Dendritic cell treated with granulocyte-macrophage colony-stimulating factor and Interleukin-4, amounts not matched to agents 40 ng/mL and 50 ng/mL, for 4 days (primary cell): ENCODE data around the gene RNU4-1.
A peak's percentile ranks its signal among the peaks of the same experiment; 100 is the strongest.

Source experiments
- H3K27ac Mint-ChIP-seq: one replicate; pipeline ENCODE4 v1.8.0; 2022; ENCODE audit warnings: mild to moderate bottlenecking, mixed read lengths
- H3K27me3 Mint-ChIP-seq: one replicate; pipeline ENCODE4 v1.8.0; 2022; ENCODE audit warnings: mild to moderate bottlenecking, mixed read lengths
- H3K36me3 Mint-ChIP-seq: one replicate; pipeline ENCODE4 v1.8.0; 2022; ENCODE audit warnings: low read depth, mixed read lengths
- H3K4me1 Mint-ChIP-seq: one replicate; pipeline ENCODE4 v1.8.0; 2022; ENCODE audit warnings: low read depth, mixed read lengths
- H3K4me3 Mint-ChIP-seq: one replicate; pipeline ENCODE4 v1.8.0; 2022; ENCODE audit warnings: mild to moderate bottlenecking, moderate library complexity, mixed read lengths
- H3K9me3 Mint-ChIP-seq: one replicate; pipeline ENCODE4 v1.8.0; 2022; ENCODE audit warnings: mixed read lengths
- intact Hi-C: fragments of 100-400 bp; cut with micrococcal nuclease; formaldehyde crosslinking; loops from one replicate; pipeline ENCODE4 v1.15.0; 2022

The RNU4-1 gene

DNA sequence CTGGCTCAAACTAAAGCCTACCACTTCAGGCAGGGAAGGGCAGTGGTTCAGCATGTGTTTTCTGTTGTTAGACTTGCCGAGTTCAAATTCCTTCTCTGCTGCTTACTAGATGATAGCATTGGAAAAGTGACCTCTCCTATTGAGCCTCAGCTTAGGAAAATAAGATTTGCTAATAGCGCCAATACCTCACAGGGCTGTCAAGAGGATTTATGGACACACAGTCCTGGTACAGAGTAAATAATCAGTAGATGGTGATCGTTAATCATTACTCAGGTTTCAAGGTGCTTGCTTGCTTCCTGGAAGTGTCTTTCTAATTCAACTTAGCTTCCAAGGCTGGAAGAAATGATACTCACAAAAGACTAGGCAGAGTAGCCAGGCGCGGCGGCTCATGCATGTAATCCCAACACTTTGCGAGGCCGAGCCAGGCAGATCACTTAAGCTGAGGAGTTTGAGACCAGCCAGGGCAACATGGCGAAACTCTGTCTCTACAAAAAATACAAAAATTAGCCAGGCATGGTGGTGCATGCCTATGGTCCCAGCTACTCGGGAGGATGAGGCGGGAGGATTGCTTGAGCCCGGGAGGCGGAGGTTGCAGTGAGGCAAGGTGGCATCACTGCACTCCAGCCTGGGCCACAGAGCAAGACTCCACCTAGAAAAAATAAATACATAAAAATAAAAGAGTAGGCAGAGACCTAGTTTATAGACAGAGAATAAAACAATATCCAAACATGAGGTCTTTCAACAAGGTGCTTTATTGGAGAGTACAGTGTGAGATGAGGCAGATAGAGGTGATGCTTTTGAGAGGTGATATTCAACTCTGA is 28.6 kb upstream of the RNU4-1 start:
- Mint-ChIP-seq H3K27me3 (peaks cover 9% of the 10 kb centered on the region), H3K27ac (no peak overlapping the region), H3K36me3 (no peaks in the 10 kb centered on the region), H3K4me3 (no peak overlapping the region), H3K4me1 (peaks cover 25% of the 10 kb centered on the region), H3K9me3 (no peaks in the 10 kb centered on the region)
- intact Hi-C loops = loop anchor here (10.0 kb wide), 1 partner anchor 113 kb away; the partner anchor contains the start of gene COX6A1

DNA sequence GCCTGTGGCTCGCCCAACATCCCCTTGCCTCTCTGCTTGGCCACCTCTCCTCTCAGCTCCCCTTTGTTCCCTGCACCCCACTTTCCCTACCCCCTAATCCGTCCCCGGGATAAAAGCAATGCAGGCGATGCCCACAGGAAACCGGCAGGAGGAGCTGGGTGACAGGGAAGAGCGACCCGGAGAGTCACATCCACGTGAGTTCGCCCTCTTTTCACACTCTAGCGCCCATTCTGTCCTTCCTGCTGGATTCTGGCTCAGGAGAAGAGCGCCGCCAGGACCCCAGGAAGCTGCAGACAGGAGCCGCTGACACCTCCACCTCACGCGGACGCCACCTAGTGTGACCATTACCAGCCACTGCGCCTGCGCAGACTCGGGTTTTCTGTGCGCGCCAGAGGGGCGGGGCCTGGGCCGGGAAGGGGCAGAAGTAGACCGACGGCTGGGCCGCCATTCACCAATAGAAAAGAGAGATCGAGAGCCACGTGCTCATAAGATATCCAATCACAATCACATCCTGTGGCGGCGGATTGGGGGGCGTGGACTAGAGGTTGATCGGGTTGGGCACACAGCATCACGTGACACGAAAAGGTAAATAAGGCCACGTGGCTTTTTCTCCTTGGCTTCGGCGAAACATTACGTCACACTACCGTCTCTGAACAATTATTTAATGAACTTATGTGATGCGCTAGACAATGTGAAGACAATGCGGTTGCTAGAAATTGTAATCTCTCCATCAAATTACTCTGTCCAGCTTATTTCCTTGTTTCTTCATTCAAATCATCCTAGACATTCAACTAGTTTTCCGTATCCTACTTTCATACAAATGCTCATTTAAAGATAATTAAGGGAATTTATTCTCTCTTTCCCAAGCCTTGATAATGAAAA is 24.4 kb upstream of the RNU4-1 start:
- no peaks in the 10 kb centered on the region for H3K36me3 Mint-ChIP-seq
- H3K4me1 Mint-ChIP-seq = peaks cover 15% of the 10 kb centered on the region
- peaks cover 2% of the 10 kb centered on the region for H3K27me3 Mint-ChIP-seq
- peak overlapping the region; percentile 87 for H3K4me3 Mint-ChIP-seq
- intact Hi-C loops = loop anchor here (1.0 kb wide), 1 partner anchor 15 kb away; the partner anchor contains the start of gene SIRT4
- peak overlapping the region; percentile 88 for H3K27ac Mint-ChIP-seq
- H3K9me3 Mint-ChIP-seq = no peaks in the 10 kb centered on the region

DNA sequence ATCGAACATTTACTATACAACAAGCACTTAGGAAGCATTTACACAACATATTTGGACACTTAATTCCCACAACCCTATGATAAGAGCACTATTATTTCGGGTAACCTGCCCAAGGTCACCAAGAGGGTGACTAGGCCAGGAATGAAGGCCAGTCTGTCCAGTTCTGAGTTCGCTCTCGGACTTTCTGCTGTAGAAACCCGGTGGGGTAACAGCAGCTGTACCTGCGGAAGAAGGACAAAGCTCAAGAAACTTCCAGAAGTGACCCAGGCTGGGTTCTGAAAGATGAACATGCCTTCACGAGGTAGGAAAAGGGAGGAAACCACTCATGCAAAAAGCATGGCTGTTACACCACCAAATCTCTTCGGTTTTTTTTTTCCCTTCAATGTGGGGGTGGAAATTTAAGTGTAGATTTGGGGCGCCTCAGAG is 23.8 kb upstream of the RNU4-1 start:
- Mint-ChIP-seq H3K9me3 (no peaks in the 10 kb centered on the region), H3K4me3 (peak overlapping the region; percentile 87), H3K27me3 (peaks cover 2% of the 10 kb centered on the region), H3K36me3 (no peaks in the 10 kb centered on the region), H3K27ac (peak overlapping the region; percentile 88), H3K4me1 (peaks cover 15% of the 10 kb centered on the region)
- intact Hi-C loops = loop anchor here (1.0 kb wide), 1 partner anchor 15 kb away; the partner anchor contains the start of gene SIRT4

DNA sequence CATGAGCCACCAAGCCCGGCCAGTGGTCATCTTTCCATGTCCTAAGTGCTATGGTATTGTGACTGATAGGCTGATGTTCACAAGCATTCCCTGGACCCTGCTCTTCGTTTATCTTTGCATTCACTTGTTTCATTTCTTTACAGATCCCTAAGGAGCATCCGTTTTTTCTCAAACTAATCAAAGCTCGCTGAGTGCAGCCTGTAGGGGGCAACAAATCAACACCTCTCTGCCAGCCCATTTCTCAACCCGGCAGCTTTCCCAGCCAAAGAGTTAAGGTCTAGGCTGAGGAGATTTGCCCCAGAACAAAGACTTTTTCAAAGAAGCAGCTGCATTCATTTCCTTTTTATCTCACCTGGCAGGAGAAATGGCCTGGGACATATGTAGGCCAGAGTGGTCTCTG is 21.2 kb upstream of the RNU4-1 start:
- Mint-ChIP-seq H3K27me3 (no peaks in the 10 kb centered on the region), H3K4me3 (no peak overlapping the region)

DNA sequence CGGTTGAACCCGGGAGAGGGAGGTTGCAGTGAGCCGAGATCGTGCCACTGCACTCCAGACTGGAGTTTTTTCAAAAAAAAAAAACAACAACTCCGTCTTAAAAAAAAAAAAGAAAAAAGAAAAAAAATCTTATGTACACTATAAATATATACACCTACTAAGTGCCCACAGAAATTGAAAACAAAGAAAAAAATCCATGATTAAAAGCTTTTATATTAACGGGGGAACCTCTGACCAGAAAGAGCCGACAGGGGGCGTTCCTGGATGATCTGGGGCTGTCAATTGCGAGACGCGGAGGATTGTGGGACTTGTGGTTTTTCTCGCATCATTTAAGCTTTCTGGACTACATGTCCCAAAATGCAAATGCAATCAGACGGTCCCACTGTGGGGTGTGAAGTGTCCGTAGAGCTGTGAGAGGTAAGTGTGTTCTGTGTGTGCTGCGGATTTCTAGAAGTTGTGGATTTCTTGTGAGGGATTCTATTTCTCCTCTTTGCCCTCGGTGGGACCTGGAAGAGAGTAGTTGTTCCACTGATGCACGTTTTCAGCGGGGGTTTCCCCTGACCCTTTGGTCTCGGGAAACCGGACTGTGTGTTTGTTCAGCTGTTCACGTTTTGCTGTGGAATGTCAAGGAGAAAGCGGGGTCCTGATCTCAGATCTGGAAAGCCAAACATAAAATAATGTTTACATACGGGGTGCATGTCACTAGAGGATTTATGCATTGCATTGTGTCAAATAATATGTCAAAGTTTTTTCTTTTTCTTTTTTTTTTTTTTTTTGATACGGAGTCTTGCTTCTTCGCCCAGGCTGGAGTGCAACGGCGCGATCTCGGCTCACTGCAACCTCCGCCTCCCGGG is 9.2 kb upstream of the RNU4-1 start, which contains the start of gene SIRT4:
TSS of gene SIRT4 (plus strand) at position 360 of the 854 bp plus-strand sequence. CDS start 1,241 bp downstream, outside the sequence.
- intact Hi-C loops = loop anchor here (1.0 kb wide), 2 partner anchors 9 to 15 kb away; partner anchors contain the start of gene RNU4-1
- no peaks in the 10 kb centered on the region for H3K9me3 Mint-ChIP-seq

More for the DNA sequence above, 21.2 kb upstream of the RNU4-1 start:
- intact Hi-C loops = no loop called here
- H3K9me3 Mint-ChIP-seq = no peaks in the 10 kb centered on the region
- H3K4me1 Mint-ChIP-seq = peaks cover 15% of the 10 kb centered on the region
- H3K27ac Mint-ChIP-seq = no peak overlapping the region
- H3K36me3 Mint-ChIP-seq = no peaks in the 10 kb centered on the region

DNA sequence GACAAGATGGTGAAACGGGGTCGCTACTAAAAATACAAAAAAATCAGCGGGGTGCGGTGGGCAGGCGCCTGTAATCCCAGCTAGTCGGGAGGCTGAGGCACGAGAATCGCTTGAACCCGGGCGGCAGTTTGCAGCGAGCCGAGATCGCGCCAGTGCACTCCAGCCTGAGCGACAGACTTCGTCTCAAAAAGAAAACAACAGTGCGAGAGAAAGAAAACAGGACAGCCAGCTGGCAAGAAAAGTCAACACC is 701 bp downstream of the RNU4-1 start:
- no peaks in the 10 kb centered on the region for H3K4me1 Mint-ChIP-seq
- H3K9me3 Mint-ChIP-seq = no peaks in the 10 kb centered on the region
- H3K27me3 Mint-ChIP-seq = peaks cover 6% of the 10 kb centered on the region
- H3K27ac Mint-ChIP-seq = no peak overlapping the region
- H3K4me3 Mint-ChIP-seq = no peak overlapping the region
- intact Hi-C loops = no loop called here
- H3K36me3 Mint-ChIP-seq = no peaks in the 10 kb centered on the region

More for the DNA sequence above, 9.2 kb upstream of the RNU4-1 start, which contains the start of gene SIRT4:
- Mint-ChIP-seq H3K27ac (peak within 1 kb of the TSS; percentile 86), H3K27me3 (no peaks in the 10 kb centered on the region), H3K4me3 (peak within 1 kb of the TSS; percentile 84), H3K4me1 (peaks cover 5% of the 10 kb centered on the region), H3K36me3 (no peaks in the 10 kb centered on the region)

DNA sequence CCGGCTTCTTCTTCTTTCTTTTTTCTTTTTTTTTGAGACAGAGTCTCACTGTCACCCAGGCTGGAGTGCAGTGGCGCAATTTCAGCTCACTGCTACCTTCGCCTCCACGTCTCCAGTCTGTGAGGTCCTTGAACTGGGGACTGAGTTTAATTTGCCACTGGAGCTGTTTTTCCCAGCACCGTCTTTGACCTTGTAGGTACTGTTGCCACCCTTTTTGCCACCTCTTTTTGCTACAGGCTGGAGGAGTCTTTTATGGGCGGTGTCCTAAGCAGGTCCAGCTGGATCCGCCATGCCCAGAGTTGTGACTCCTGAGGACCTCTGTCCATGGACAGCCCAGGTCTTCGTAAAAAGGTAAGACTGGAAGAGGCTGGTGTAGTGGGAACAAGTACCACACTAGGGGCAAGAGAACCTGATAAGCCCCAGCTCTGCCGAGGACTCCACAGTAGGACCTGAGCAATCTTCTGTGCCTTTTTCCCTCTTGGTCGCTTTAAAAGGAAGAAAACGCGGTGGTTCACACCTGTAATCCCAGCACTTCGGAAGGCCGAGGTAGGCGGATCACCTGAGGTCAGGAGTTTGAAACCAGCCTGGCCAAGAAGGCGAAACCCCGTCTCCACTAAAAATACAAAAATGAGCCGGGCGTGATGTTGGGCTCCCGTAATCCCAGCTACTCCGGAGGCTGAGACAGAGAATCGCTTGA is 2.3 kb downstream of the RNU4-1 start:
- Mint-ChIP-seq H3K36me3 (no peaks in the 10 kb centered on the region), H3K9me3 (no peaks in the 10 kb centered on the region), H3K27me3 (peaks cover 14% of the 10 kb centered on the region), H3K27ac (no peak overlapping the region), H3K4me3 (no peak overlapping the region), H3K4me1 (no peaks in the 10 kb centered on the region)
- intact Hi-C loops = loop anchor here (1.0 kb wide), 1 partner anchor 62 kb away; no protein-coding TSS in a partner anchor

DNA sequence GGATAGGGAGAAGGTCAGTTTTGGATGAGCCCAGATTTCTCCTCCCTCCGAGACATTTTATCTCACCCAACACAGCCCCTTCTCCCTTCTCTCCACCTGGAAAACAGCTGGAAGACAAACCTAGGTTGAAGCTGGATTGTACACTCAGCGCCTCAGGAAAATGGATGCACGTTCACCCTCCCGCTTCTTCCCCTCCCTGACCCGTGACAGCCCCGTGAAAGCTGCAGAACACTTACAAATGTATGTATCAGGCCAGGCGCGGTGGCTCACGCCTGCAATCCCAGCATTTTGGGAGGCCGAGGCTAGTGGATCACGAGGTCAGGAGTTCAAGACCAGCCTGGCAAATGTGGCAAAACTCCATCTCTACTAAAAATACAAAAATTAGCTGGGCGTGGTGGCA is 5.5 kb downstream of the RNU4-1 start:
- Mint-ChIP-seq H3K27ac (no peak overlapping the region), H3K4me1 (no peaks in the 10 kb centered on the region), H3K9me3 (no peaks in the 10 kb centered on the region), H3K36me3 (no peaks in the 10 kb centered on the region), H3K27me3 (peaks cover 22% of the 10 kb centered on the region), H3K4me3 (no peak overlapping the region)
- intact Hi-C loops = no loop called here

DNA sequence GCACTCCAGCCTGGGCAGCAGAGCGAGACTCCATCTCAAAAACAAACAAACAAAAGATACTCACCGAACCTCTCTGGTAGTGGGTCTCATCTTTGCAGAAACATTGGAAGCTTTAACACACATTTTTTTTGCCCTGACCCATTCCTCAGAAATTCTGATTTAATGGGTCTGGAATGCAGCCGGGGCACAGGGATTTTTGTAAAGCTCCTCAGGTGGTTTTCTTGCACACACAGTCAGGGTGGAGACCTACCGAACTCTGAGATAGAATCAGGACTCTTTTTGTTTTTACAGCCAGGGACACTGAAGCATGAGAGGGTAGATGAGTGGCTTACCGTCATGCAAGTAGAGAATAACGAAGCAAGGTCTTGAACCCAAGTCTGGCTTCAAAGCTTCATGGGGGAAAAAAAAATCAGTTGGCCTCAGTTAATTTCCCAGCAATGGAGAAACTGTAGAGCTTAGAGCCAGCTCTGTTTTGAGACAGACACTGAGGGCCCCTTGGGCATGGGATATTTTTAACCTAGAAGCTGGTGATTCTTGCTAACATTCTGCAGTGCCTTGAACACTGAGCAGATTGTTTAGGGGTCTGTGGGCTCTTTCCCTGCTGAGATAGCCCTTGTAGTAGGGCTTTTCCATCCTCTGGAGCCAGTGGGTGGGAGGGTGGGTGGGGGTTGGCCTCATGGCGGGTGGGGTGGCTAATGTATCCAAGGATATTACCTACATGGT is 6.1 kb downstream of the RNU4-1 start:
- H3K9me3 Mint-ChIP-seq = no peaks in the 10 kb centered on the region
- no peaks in the 10 kb centered on the region for H3K4me1 Mint-ChIP-seq
- no peaks in the 10 kb centered on the region for H3K36me3 Mint-ChIP-seq
- H3K27me3 Mint-ChIP-seq = peaks cover 22% of the 10 kb centered on the region
- no peak overlapping the region for H3K27ac Mint-ChIP-seq
- intact Hi-C loops = no loop called here
- H3K4me3 Mint-ChIP-seq = no peak overlapping the region

DNA sequence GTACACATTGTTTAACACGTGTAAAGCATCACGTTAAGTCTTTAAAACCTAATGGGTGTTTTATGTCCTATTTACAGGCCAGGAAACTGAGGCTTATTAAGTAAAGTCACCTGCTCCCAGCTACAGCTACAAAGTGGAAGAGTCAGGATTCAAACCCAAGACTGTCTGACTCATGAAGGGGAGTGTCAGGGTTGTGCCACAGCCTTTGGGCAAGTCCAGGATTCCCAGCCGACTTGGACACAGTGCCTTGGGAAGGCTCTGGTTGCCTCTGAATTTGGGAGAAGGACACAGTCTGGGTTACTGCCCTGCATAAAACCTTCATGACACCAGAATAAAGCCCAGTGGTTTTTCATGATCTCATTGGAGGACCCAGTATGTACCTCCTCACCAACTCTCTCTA is 8.7 kb downstream of the RNU4-1 start:
- Mint-ChIP-seq H3K36me3 (no peaks in the 10 kb centered on the region), H3K4me1 (no peaks in the 10 kb centered on the region), H3K4me3 (no peak overlapping the region), H3K27me3 (peaks cover 25% of the 10 kb centered on the region), H3K9me3 (no peaks in the 10 kb centered on the region), H3K27ac (no peak overlapping the region)
- intact Hi-C loops = no loop called here

DNA sequence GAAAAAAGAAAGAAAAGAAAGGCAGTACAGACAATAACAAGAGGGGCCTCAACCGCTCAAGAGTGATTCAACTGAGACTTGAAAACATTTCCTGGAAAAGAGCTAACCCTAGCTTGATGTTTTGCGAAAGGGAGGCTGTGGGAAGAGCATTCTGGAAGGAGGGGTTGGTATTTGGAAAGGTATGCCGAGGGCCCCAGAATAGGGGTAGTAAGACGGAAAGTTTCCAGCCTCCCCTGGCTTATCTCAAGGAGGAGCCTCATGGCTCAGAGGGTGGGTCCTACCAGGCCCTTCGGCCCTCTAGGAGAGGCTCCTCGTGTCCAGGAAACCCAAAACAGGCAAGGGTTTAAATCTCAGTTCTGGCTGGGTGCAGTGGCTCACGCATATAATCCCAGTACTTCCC is 9.7 kb downstream of the RNU4-1 start:
- H3K4me1 Mint-ChIP-seq = no peaks in the 10 kb centered on the region
- no peak overlapping the region for H3K4me3 Mint-ChIP-seq
- intact Hi-C loops = no loop called here
- no peak overlapping the region for H3K27ac Mint-ChIP-seq
- H3K27me3 Mint-ChIP-seq = peaks cover 25% of the 10 kb centered on the region
- H3K36me3 Mint-ChIP-seq = no peaks in the 10 kb centered on the region
- no peaks in the 10 kb centered on the region for H3K9me3 Mint-ChIP-seq

DNA sequence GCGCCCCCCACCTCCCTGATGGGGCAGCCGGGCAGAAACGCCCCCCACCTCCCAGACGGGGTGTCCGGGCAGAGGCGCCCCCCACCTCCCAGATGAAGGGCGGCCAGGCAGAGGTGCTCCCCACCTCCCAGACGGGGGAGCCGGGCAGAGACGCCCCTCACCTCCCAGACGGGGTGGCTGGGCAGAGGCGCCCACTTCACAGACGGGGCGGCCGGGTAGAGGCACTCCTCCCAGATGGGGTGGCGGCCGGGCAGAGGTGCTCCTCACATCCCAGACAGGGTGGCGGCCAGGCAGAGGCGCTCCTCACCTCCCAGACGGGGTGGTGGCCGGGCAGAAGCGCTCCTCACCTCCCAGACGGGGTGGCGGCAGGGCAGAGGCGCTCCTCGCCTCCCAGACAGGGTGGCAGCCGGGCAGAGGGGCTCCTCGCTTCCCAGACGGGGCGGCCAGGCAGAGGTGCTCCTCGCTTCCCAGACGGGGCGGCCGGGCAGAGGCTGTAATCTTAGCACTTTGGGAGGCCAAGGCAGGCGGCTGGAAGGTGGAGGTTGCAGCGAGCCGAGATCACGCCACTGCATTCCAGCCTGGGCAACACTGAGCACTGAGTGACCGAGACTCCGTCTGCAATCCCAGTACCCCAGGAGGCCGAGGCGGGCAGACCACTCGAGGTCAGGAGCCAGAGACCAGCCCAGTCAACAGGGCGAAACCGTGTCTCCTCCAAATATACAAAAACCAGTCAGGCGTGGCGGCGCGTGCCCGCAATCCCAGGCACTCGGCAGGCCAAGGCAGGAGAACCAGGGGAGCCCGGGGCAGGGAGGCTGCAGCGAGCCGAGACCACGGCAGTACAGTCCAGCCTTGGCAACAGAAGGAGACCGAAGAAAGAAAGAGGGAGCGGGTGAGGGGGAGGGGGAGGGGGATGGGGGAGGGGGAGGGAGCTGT is 14.6 kb downstream of the RNU4-1 start:
- no peaks in the 10 kb centered on the region for H3K9me3 Mint-ChIP-seq
- intact Hi-C loops = no loop called here
- H3K4me1 Mint-ChIP-seq = no peaks in the 10 kb centered on the region
- peaks cover 7% of the 10 kb centered on the region for H3K27me3 Mint-ChIP-seq
- no peak overlapping the region for H3K27ac Mint-ChIP-seq
- no peak overlapping the region for H3K4me3 Mint-ChIP-seq
- no peaks in the 10 kb centered on the region for H3K36me3 Mint-ChIP-seq
